ENCODE measurements around the gene TTC34.

GRCh38 chr1:2587860-2588571 is 213.5 kb downstream of the TTC34 start:
- TF ChIP-seq POLR2A (IDR thresholded peaks at IDR 0.05) = no peak
- no peak for TF ChIP-seq CTCF (IDR thresholded peaks at IDR 0.05)
